Kidney (tissue), 14 donors: ENCODE measurements around the gene EHBP1L1. TPM values are rescaled to one million over a fixed set of nuclear protein-coding genes. Genes with fewer than 3 reads are reported as not detected.

Experiments
- DNase-seq, 5 donors: peaks; one replicate each; pipeline ENCODE4 v3.0.0-alpha.2; 2013 to 2020
- FAIRE-seq: peaks from 2 replicates; lab custom pipeline; 2012; peaks lifted over from hg19 to GRCh38; lab: Jason Lieb, UNC
- H3K27ac ChIP-seq, 2 donors: one replicate each; pipeline ENCODE4 v1.7.0; 2013; ENCODE audit warnings: low read depth in 2 of 2, low read length in 2 of 2, inconsistent platforms in 1 of 2
- H3K27me3 ChIP-seq: one replicate; pipeline ENCODE4 v1.7.1; 2013; ENCODE audit warnings: low read length, inconsistent platforms; ENCODE audit not compliant: control insufficient read depth, insufficient read depth
- H3K36me3 ChIP-seq, 3 donors: one replicate each; pipeline versions ENCODE4 v1.7.0 to v1.7.1; 2013; ENCODE audit warnings: low read length in 3 of 3, control low read depth in 1 of 3, inconsistent platforms in 1 of 3; ENCODE audit not compliant: insufficient read depth in 3 of 3, control insufficient read depth in 2 of 3
- H3K4me1 ChIP-seq, 3 donors: one replicate each; pipeline versions ENCODE4 v1.7.0 to v1.7.1; 2013; ENCODE audit warnings: low read length in 3 of 3, inconsistent platforms in 1 of 3, low read depth in 1 of 3; ENCODE audit not compliant: control insufficient read depth in 2 of 3, insufficient read depth in 2 of 3
- H3K4me3 ChIP-seq, 3 donors: one replicate each; pipeline versions ENCODE4 v1.7.0 to v1.8.1; 2013; ENCODE audit warnings: low read length in 3 of 3, control low read depth in 1 of 3, inconsistent platforms in 1 of 3
- H3K9ac ChIP-seq, 3 donors: one replicate each; pipeline versions ENCODE4 v1.7.0 to v1.7.1; 2013; ENCODE audit warnings: low read length in 3 of 3, control low read depth in 1 of 3, inconsistent platforms in 1 of 3
- H3K9me3 ChIP-seq, 3 donors: one replicate each; pipeline versions ENCODE4 v1.7.0 to v1.7.1; 2013; ENCODE audit warnings: low read length in 3 of 3, control low read depth in 1 of 3, inconsistent platforms in 1 of 3; ENCODE audit not compliant: control insufficient read depth in 2 of 3, insufficient read depth in 1 of 3
- intact Hi-C: fragments of 100-400 bp; cut with DNase I; formaldehyde crosslinking; loops from one replicate; pipeline ENCODE4 v1.11.1; 2022
- polyA plus RNA-seq: library from polyadenylated mRNA; stranded (reverse); fragments of 350-450 nt; fragmentation: Illumina TruSeq; extraction: RNeasy Lipid Tissue Mini Kit (QIAGEN cat#74804); gene quantifications from one replicate; pipeline ENCODE4 v1.2.3, GENCODE V29; 2014; ENCODE audit warnings: low read depth, low replicate concordance; ENCODE audit not compliant: insufficient read depth
- total RNA-seq: library from RNA; stranded (reverse); fragmentation: NEBNext Ultra II Directional; extraction: Animal tissue kit (Norgen Biotek cat#: 25700); gene quantifications from one replicate; pipeline ENCODE4 v1.2.1, GENCODE V29; 2021
- TF ChIP-seq, protein P1 (sequence below): IDR thresholded peaks from 3 replicates; pipeline ENCODE4 v1.5.1; 2012; ENCODE audit warnings: mild to moderate bottlenecking, moderate library complexity, borderline replicate concordance; ENCODE audit not compliant: insufficient read depth; ENCODE audit errors: extremely low read depth
- donor health status: control.
- donor health status: control.
- donor health status: control.
- donor health status: control.
- donor health status: control.
- donor health status: DM: yes; HTN: yes; CAD: no.
- donor health status: Normal renal cell carcinoma (clear cell type).

The EHBP1L1 gene
- total and polyA plus RNA-seq, 2 donors from 2014 or later, result 20.5 to 95.4 TPM

DNA sequence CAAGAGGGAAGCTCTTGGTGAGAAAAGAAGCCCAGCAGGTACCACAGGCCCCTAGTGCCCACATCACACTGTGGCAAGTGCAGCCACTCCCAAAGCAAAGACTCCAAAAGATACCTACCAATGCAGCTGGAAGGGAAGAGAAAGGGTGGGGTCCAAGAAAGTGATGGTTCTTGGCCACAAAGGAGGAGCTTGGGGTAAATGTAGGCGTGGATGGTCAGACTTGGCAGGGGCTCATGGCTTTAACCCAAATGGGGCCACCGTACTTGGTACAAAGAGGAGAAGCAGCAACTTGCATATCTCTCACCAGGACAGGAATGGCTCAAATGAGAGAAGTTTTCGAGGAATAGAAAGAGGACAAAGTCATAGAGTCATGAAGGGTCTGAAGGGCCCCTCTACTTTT, 33.4 kb downstream of the EHBP1L1 start:
- H3K27me3 ChIP-seq, result no peaks in the 10 kb centered on the region
- H3K4me1 ChIP-seq, result peaks cover 0 to 46% (median 0%) of the 10 kb centered on the region in 3 donors
- no peak for DNase-seq
- peaks cover 2 to 24% (median 20%) of the 10 kb centered on the region in 3 donors for H3K36me3 ChIP-seq
- no peak for FAIRE-seq
- no peak overlapping the region for H3K4me3 ChIP-seq
- intact Hi-C loops, result no loop called here
- no peak overlapping the region for H3K9ac ChIP-seq
- no peak overlapping the region for H3K27ac ChIP-seq
- H3K9me3 ChIP-seq, result no peaks in the 10 kb centered on the region
- TF ChIP-seq, protein P1, sequence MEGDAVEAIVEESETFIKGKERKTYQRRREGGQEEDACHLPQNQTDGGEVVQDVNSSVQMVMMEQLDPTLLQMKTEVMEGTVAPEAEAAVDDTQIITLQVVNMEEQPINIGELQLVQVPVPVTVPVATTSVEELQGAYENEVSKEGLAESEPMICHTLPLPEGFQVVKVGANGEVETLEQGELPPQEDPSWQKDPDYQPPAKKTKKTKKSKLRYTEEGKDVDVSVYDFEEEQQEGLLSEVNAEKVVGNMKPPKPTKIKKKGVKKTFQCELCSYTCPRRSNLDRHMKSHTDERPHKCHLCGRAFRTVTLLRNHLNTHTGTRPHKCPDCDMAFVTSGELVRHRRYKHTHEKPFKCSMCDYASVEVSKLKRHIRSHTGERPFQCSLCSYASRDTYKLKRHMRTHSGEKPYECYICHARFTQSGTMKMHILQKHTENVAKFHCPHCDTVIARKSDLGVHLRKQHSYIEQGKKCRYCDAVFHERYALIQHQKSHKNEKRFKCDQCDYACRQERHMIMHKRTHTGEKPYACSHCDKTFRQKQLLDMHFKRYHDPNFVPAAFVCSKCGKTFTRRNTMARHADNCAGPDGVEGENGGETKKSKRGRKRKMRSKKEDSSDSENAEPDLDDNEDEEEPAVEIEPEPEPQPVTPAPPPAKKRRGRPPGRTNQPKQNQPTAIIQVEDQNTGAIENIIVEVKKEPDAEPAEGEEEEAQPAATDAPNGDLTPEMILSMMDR, result no peak

DNA sequence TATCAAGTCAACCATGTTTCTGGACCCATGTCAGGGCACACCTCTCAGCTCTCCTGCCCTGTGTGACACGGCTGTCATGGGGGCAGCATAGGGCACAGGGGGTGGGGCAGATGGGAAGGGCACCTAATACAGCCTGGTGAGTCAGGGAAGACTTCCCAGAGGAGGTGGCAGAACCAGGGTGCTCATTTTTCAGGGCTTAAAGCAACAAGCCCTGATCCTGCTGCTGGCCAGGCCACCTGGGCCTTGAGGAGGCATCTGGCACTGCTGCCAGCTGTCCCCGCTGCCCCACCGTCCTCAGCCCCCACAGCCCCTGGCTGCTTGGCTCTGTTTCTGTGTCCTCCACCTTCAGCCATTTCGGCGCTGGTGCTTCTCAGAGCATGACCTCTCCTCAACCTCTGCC, 33.8 kb downstream of the EHBP1L1 start:
- H3K4me1 ChIP-seq, result peaks cover 0 to 46% (median 0%) of the 10 kb centered on the region in 3 donors
- intact Hi-C loops, result no loop called here

DNA sequence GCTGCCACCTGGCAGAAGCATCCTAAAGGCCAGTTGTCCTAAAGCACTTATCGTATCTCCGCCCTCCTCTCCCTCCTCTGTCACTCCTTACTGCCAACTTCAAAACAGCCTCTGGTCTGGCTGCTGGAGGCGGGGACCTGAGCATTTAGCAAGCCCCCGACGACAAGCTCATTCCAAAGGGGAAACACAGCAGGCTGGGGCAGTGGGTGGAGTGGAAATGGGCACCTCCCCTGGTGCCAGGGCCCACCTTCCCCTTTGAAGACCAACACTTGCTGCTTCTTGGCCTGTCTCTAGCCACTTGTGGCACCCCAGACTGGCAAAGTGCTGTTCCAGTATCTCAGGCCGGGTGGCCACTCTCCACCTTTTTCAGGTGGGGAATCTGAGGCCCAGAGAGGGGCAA, 34.6 kb downstream of the EHBP1L1 start:
- no peak for FAIRE-seq
- Histone ChIP-seq H3K9me3 (no peaks in the 10 kb centered on the region), H3K36me3 (peaks cover 0 to 12% (median 12%) of the 10 kb centered on the region in 3 donors), H3K9ac (no peak overlapping the region), H3K4me1 (peaks cover 0 to 46% (median 0%) of the 10 kb centered on the region in 3 donors), H3K27me3 (no peaks in the 10 kb centered on the region), H3K4me3 (peak overlapping the region in 1 of 3 donors; percentile 79), H3K27ac (peak overlapping the region in 1 of 2 donors; percentile 74)
- intact Hi-C loops, result no loop called here
- no peak for DNase-seq
- TF ChIP-seq, protein P1, result no peak

More for the DNA sequence above, 33.8 kb downstream of the EHBP1L1 start:
- DNase-seq (no peak), FAIRE-seq (no peak)
- H3K27ac ChIP-seq, result no peak overlapping the region
- peaks cover 2 to 20% (median 19%) of the 10 kb centered on the region in 3 donors for H3K36me3 ChIP-seq
- H3K27me3 ChIP-seq, result no peaks in the 10 kb centered on the region
- H3K9ac ChIP-seq, result no peak overlapping the region
- H3K4me3 ChIP-seq, result no peak overlapping the region
- H3K9me3 ChIP-seq, result no peaks in the 10 kb centered on the region
- TF ChIP-seq, protein P1, result no peak
